Stimulated activated effector memory CD8-positive, alpha-beta T cell treated with anti-CD3 and anti-CD28 coated beads, Interleukin-12 subunit alpha, Interleukin-12 subunit beta, amount 100 ng/mL, for 72 hours (primary cell): ENCODE measurements around the gene U2SURP.
A peak's percentile ranks its signal among the peaks of the same experiment; 100 is the strongest.
"Not testable (repeated sequence)": the region's sequence is repeated elsewhere in the genome, so short reads cannot be mapped to it uniquely, and the experiment has no call there.

Experiments
- ATAC-seq: fragments of 150-1000 bp; cut with Tn5 transposase; 2 replicates; pipeline ENCODE4 v1.10.0; 2021
- DNase-seq, 2 donors: peaks; one replicate each; pipeline ENCODE4 v3.0.0; 2021 to 2022; ENCODE audit warnings: low spot score in 2 of 2
- H3K27ac Mint-ChIP-seq: one replicate; pipeline ENCODE4 v1.8.0; 2022; ENCODE audit warnings: mild to moderate bottlenecking, mixed read lengths
- H3K36me3 Mint-ChIP-seq: one replicate; pipeline ENCODE4 v1.8.0; 2022; ENCODE audit warnings: mild to moderate bottlenecking, mixed read lengths
- H3K4me1 Mint-ChIP-seq: one replicate; pipeline ENCODE4 v1.8.0; 2022; ENCODE audit warnings: mixed read lengths
- H3K4me3 Mint-ChIP-seq: one replicate; pipeline ENCODE4 v1.8.0; 2022; ENCODE audit warnings: mild to moderate bottlenecking, mixed read lengths
- H3K9me3 Mint-ChIP-seq: one replicate; pipeline ENCODE4 v1.8.0; 2022; ENCODE audit warnings: mixed read lengths

U2SURP gene

GRCh38 chr3:143067201-143067600 lies 65.8 kb downstream of the U2SURP start:
- ATAC-seq (no peak), DNase-seq (no peak)
- H3K9me3 Mint-ChIP-seq: no peaks in the 10 kb centered on the region
- H3K4me3 Mint-ChIP-seq: no peak overlapping the region
- no peaks in the 10 kb centered on the region for H3K36me3 Mint-ChIP-seq
- no peak overlapping the region for H3K27ac Mint-ChIP-seq
- peaks cover 6% of the 10 kb centered on the region for H3K4me1 Mint-ChIP-seq

GRCh38 chr3:143068059-143068458 lies 66.7 kb downstream of the U2SURP start:
- H3K4me3 Mint-ChIP-seq: no peak overlapping the region
- DNase-seq: no peak
- H3K27ac Mint-ChIP-seq: no peak overlapping the region
- H3K4me1 Mint-ChIP-seq: peaks cover 6% of the 10 kb centered on the region
- no peaks in the 10 kb centered on the region for H3K36me3 Mint-ChIP-seq
- no peaks in the 10 kb centered on the region for H3K9me3 Mint-ChIP-seq
- no peak for ATAC-seq

GRCh38 chr3:143070977-143071551 lies 69.7 kb downstream of the U2SURP start:
- Mint-ChIP-seq H3K27ac (no peak overlapping the region), H3K4me1 (no peaks in the 10 kb centered on the region), H3K4me3 (no peak overlapping the region), H3K36me3 (no peaks in the 10 kb centered on the region), H3K9me3 (no peaks in the 10 kb centered on the region)
- DNase-seq (no peak), ATAC-seq (no peak)

GRCh38 chr3:143071776-143072175 lies 70.4 kb downstream of the U2SURP start:
- DNase-seq: no peak
- no peak for ATAC-seq
- Mint-ChIP-seq H3K4me3 (no peak overlapping the region), H3K4me1 (no peaks in the 10 kb centered on the region), H3K9me3 (no peaks in the 10 kb centered on the region), H3K36me3 (no peaks in the 10 kb centered on the region), H3K27ac (no peak overlapping the region)

- H3K4me3 Mint-ChIP-seq, H3K4me1 Mint-ChIP-seq, DNase-seq, H3K36me3 Mint-ChIP-seq, H3K27ac Mint-ChIP-seq, H3K9me3 Mint-ChIP-seq, ATAC-seq: not testable (repeated sequence)
Measured at GRCh38 chr3:143072298-143073020, 71.1 kb downstream of the U2SURP start.

GRCh38 chr3:143073541-143073940 lies 72.2 kb downstream of the U2SURP start:
- DNase-seq, H3K4me3 Mint-ChIP-seq: not testable (repeated sequence)

GRCh38 chr3:143073983-143074382 lies 72.6 kb downstream of the U2SURP start:
- not testable (repeated sequence) for H3K27ac Mint-ChIP-seq, H3K4me3 Mint-ChIP-seq, H3K36me3 Mint-ChIP-seq

More at GRCh38 chr3:143073541-143073940, 72.2 kb downstream of the U2SURP start:
- not testable (repeated sequence) for H3K27ac Mint-ChIP-seq, H3K4me1 Mint-ChIP-seq, H3K36me3 Mint-ChIP-seq, H3K9me3 Mint-ChIP-seq, ATAC-seq

GRCh38 chr3:143078883-143079282 lies 77.5 kb downstream of the U2SURP start:
- H3K9me3 Mint-ChIP-seq: no peaks in the 10 kb centered on the region
- DNase-seq (no peak), ATAC-seq (no peak)
- H3K27ac Mint-ChIP-seq: no peak overlapping the region
- H3K36me3 Mint-ChIP-seq: no peaks in the 10 kb centered on the region
- H3K4me3 Mint-ChIP-seq: no peak overlapping the region
- H3K4me1 Mint-ChIP-seq: peaks cover 20% of the 10 kb centered on the region

More at GRCh38 chr3:143073983-143074382, 72.6 kb downstream of the U2SURP start:
- DNase-seq, H3K4me1 Mint-ChIP-seq, ATAC-seq, H3K9me3 Mint-ChIP-seq: not testable (repeated sequence)

- DNase-seq: no peak
- no peaks in the 10 kb centered on the region for H3K9me3 Mint-ChIP-seq
- H3K4me3 Mint-ChIP-seq: no peak overlapping the region
- peaks cover 28% of the 10 kb centered on the region for H3K4me1 Mint-ChIP-seq
- H3K27ac Mint-ChIP-seq: no peak overlapping the region
- ATAC-seq: no peak
- no peaks in the 10 kb centered on the region for H3K36me3 Mint-ChIP-seq
Measured at GRCh38 chr3:143080196-143080595, 78.8 kb downstream of the U2SURP start.

GRCh38 chr3:143081365-143081764 lies 80.0 kb downstream of the U2SURP start:
- H3K4me3 Mint-ChIP-seq: peak overlapping the region; percentile 61
- H3K36me3 Mint-ChIP-seq: no peaks in the 10 kb centered on the region
- no peak for DNase-seq
- H3K9me3 Mint-ChIP-seq: no peaks in the 10 kb centered on the region
- H3K27ac Mint-ChIP-seq: peak overlapping the region; percentile 65
- ATAC-seq: no peak
- H3K4me1 Mint-ChIP-seq: peaks cover 28% of the 10 kb centered on the region

- no peak for DNase-seq
- peak; percentile 91 for ATAC-seq
- no peaks in the 10 kb centered on the region for H3K36me3 Mint-ChIP-seq
- peaks cover 28% of the 10 kb centered on the region for H3K4me1 Mint-ChIP-seq
- H3K27ac Mint-ChIP-seq: peak overlapping the region; percentile 65
- peak overlapping the region; percentile 61 for H3K4me3 Mint-ChIP-seq
- H3K9me3 Mint-ChIP-seq: no peaks in the 10 kb centered on the region
Measured at GRCh38 chr3:143081844-143082778, 80.7 kb downstream of the U2SURP start.

- peaks cover 28% of the 10 kb centered on the region for H3K4me1 Mint-ChIP-seq
- H3K9me3 Mint-ChIP-seq: no peaks in the 10 kb centered on the region
- H3K27ac Mint-ChIP-seq: no peak overlapping the region
- ATAC-seq (no peak), DNase-seq (no peak)
- peak overlapping the region; percentile 61 for H3K4me3 Mint-ChIP-seq
- no peaks in the 10 kb centered on the region for H3K36me3 Mint-ChIP-seq
Measured at GRCh38 chr3:143083781-143084180, 82.4 kb downstream of the U2SURP start.

GRCh38 chr3:143084856-143085731 lies 83.7 kb downstream of the U2SURP start:
- Mint-ChIP-seq H3K4me1 (peaks cover 28% of the 10 kb centered on the region), H3K4me3 (peak overlapping the region; percentile 4), H3K9me3 (no peaks in the 10 kb centered on the region), H3K36me3 (no peaks in the 10 kb centered on the region), H3K27ac (no peak overlapping the region)
- DNase-seq: no peak
- peak; percentile 19 for ATAC-seq

- no peaks in the 10 kb centered on the region for H3K9me3 Mint-ChIP-seq
- H3K36me3 Mint-ChIP-seq: no peaks in the 10 kb centered on the region
- no peak overlapping the region for H3K27ac Mint-ChIP-seq
- no peak overlapping the region for H3K4me3 Mint-ChIP-seq
- ATAC-seq (no peak), DNase-seq (no peak)
- peaks cover 9% of the 10 kb centered on the region for H3K4me1 Mint-ChIP-seq
Measured at GRCh38 chr3:143088835-143089234, 87.5 kb downstream of the U2SURP start.

GRCh38 chr3:143089965-143090364 lies 88.6 kb downstream of the U2SURP start:
- Mint-ChIP-seq H3K4me3 (no peak overlapping the region), H3K27ac (no peak overlapping the region)

More at GRCh38 chr3:143089965-143090364, 88.6 kb downstream of the U2SURP start:
- DNase-seq: no peak
- H3K9me3 Mint-ChIP-seq: no peaks in the 10 kb centered on the region
- peaks cover 3% of the 10 kb centered on the region for H3K4me1 Mint-ChIP-seq
- H3K36me3 Mint-ChIP-seq: no peaks in the 10 kb centered on the region
- no peak for ATAC-seq
